ENCODE measurements around the gene ZNF512B.

ZNF512B gene

GRCh38 chr20:63950701-63951397 lies 18.9 kb downstream of the ZNF512B start:
- Histone ChIP-seq H3K79me2 (ENCODE audit: insufficient read depth, low read depth) (peaks cover 89% of the 10 kb centered on the region), H4K20me1 (ENCODE audit: insufficient read depth) (peaks cover 17% of the 10 kb centered on the region; the same call in 1 of the 2 replicates), H3K4me1 (ENCODE audit: low read depth, poor library complexity, severe bottlenecking) (peaks cover 16% of the 10 kb centered on the region)

GRCh38 chr20:63947638-63948456 lies 21.9 kb downstream of the ZNF512B start:
- no peak overlapping the region for H3K9ac ChIP-seq
- H3K4me2 ChIP-seq = no peak overlapping the region
- peaks cover 59% of the 10 kb centered on the region for H3K79me2 ChIP-seq (ENCODE audit: insufficient read depth, low read depth)
- H3K27ac ChIP-seq = no peak overlapping the region
- no peaks in the 10 kb centered on the region for H3K27me3 ChIP-seq (ENCODE audit: insufficient read depth, low read depth)
- H3K4me1 ChIP-seq (ENCODE audit: low read depth, poor library complexity, severe bottlenecking) = peaks cover 3% of the 10 kb centered on the region
- no peak overlapping the region for H3K4me3 ChIP-seq (IDR thresholded peaks at IDR 0.05; ENCODE audit: insufficient read depth, low read depth, low read length)
- no peak for TF ChIP-seq CTCF (conservative IDR thresholded peaks at IDR 0.05; ENCODE audit: low read depth, low read length)
- no peak overlapping the region for H2AFZ ChIP-seq (ENCODE audit: low read depth)
- H3K36me3 ChIP-seq (ENCODE audit: insufficient read depth) = no peaks in the 10 kb centered on the region
- H4K20me1 ChIP-seq (ENCODE audit: insufficient read depth) = peaks cover 12% of the 10 kb centered on the region; the same call in 1 of the 2 replicates

More at GRCh38 chr20:63950701-63951397, 18.9 kb downstream of the ZNF512B start:
- no peaks in the 10 kb centered on the region for H3K36me3 ChIP-seq (ENCODE audit: insufficient read depth)
- H3K4me2 ChIP-seq = no peak overlapping the region
- H3K9ac ChIP-seq = no peak overlapping the region
- no peak overlapping the region for H2AFZ ChIP-seq (ENCODE audit: low read depth)
- no peak for TF ChIP-seq CTCF (conservative IDR thresholded peaks at IDR 0.05; ENCODE audit: low read depth, low read length)
- no peak overlapping the region for H3K4me3 ChIP-seq (IDR thresholded peaks at IDR 0.05; ENCODE audit: insufficient read depth, low read depth, low read length)
- no peak overlapping the region for H3K27ac ChIP-seq
- no peaks in the 10 kb centered on the region for H3K27me3 ChIP-seq (ENCODE audit: insufficient read depth, low read depth)

- Histone ChIP-seq H3K79me2 (ENCODE audit: insufficient read depth, low read depth) (peaks cover 52% of the 10 kb centered on the region), H2AFZ (ENCODE audit: low read depth) (no peak overlapping the region), H4K20me1 (ENCODE audit: insufficient read depth) (peaks cover 9% of the 10 kb centered on the region; the same call in 1 of the 2 replicates), H3K9ac (no peak overlapping the region), H3K27ac (no peak overlapping the region), H3K4me1 (ENCODE audit: low read depth, poor library complexity, severe bottlenecking) (no peaks in the 10 kb centered on the region), H3K4me3 (IDR thresholded peaks at IDR 0.05; ENCODE audit: insufficient read depth, low read depth, low read length) (no peak overlapping the region), H3K27me3 (ENCODE audit: insufficient read depth, low read depth) (no peaks in the 10 kb centered on the region), H3K36me3 (ENCODE audit: insufficient read depth) (no peaks in the 10 kb centered on the region), H3K4me2 (no peak overlapping the region)
- TF ChIP-seq CTCF (conservative IDR thresholded peaks at IDR 0.05; ENCODE audit: low read depth, low read length) = no peak
Observed at GRCh38 chr20:63946986-63947637, 22.6 kb downstream of the ZNF512B start.
